Calu3 (cell line): ENCODE data around the gene MRGPRF. TPM values are rescaled to one million over a fixed set of nuclear protein-coding genes. Genes with fewer than 3 reads are reported as not detected.

Experiments
- BruUV-seq: library from RNA; stranded (reverse); fragments of 400-500 nt; replicated peaks from 2 replicates; lab custom pipeline; 2021; lab: Mats Ljungman, UMichigan
- CTCF ChIA-PET: fragments of 300-600 bp; sonication (Branson Sonifier 250); formaldehyde crosslinking; loops from one replicate; lab custom pipeline; 2022; ENCODE audit warnings: antibody characterized with exemption; lab: Charles Lee
- DNase-seq: peaks from one replicate; pipeline ENCODE4 v3.0.0; 2022
- H3K27ac Mint-ChIP-seq: one replicate; pipeline ENCODE4 v1.8.0; 2022; ENCODE audit warnings: mixed read lengths; ENCODE audit not compliant: unreplicated experiment
- H3K27me3 Mint-ChIP-seq: one replicate; pipeline ENCODE4 v1.8.0; 2022; ENCODE audit warnings: mixed read lengths; ENCODE audit not compliant: unreplicated experiment
- H3K36me3 Mint-ChIP-seq: one replicate; pipeline ENCODE4 v1.8.0; 2022; ENCODE audit warnings: mild to moderate bottlenecking, moderate library complexity, mixed read lengths; ENCODE audit not compliant: insufficient read depth, unreplicated experiment
- H3K4me1 Mint-ChIP-seq: one replicate; pipeline ENCODE4 v1.8.0; 2022; ENCODE audit warnings: mild to moderate bottlenecking, low read depth, mixed read lengths; ENCODE audit not compliant: unreplicated experiment
- H3K4me3 Mint-ChIP-seq: one replicate; pipeline ENCODE4 v1.8.0; 2022; ENCODE audit warnings: mild to moderate bottlenecking, low read depth, moderate library complexity, mixed read lengths; ENCODE audit not compliant: unreplicated experiment
- H3K9me3 Mint-ChIP-seq: one replicate; pipeline ENCODE4 v1.8.0; 2022; ENCODE audit warnings: low read depth, mixed read lengths; ENCODE audit not compliant: unreplicated experiment
- CTCF ChIP-seq: fragments of 200-600 bp; IDR thresholded peaks from one replicate; pipeline ENCODE4 v1.8.0; 2022; ENCODE audit warnings: antibody characterized with exemption; ENCODE audit not compliant: unreplicated experiment
- intact Hi-C: fragments of 100-400 bp; cut with micrococcal nuclease; formaldehyde crosslinking; loops from one replicate; pipeline ENCODE4 v1.10.0; 2022; ENCODE audit not compliant: unreplicated experiment
- total RNA-seq: library from RNA; stranded (reverse); gene quantifications from 2 replicates; pipeline ENCODE4 v1.2.3, GENCODE V29; 2022

The MRGPRF gene
- total RNA-seq, 1 experiment from 2014 or later: 0.14 TPM

GRCh38 chr11:69035150-69035945, 22.3 kb upstream of the MRGPRF start:
- no peak overlapping the region for H3K4me3 Mint-ChIP-seq
- peaks cover 47% of the 10 kb centered on the region for H3K27me3 Mint-ChIP-seq
- no peaks in the 10 kb centered on the region for H3K4me1 Mint-ChIP-seq
- BruUV-seq: no TSS peak
- no peak for TF ChIP-seq CTCF
- no peaks in the 10 kb centered on the region for H3K9me3 Mint-ChIP-seq
- DNase-seq: no peak
- no peaks in the 10 kb centered on the region for H3K36me3 Mint-ChIP-seq
- CTCF ChIA-PET: no interaction called here
- intact Hi-C loops: no loop called here
- H3K27ac Mint-ChIP-seq: no peak overlapping the region

DNA sequence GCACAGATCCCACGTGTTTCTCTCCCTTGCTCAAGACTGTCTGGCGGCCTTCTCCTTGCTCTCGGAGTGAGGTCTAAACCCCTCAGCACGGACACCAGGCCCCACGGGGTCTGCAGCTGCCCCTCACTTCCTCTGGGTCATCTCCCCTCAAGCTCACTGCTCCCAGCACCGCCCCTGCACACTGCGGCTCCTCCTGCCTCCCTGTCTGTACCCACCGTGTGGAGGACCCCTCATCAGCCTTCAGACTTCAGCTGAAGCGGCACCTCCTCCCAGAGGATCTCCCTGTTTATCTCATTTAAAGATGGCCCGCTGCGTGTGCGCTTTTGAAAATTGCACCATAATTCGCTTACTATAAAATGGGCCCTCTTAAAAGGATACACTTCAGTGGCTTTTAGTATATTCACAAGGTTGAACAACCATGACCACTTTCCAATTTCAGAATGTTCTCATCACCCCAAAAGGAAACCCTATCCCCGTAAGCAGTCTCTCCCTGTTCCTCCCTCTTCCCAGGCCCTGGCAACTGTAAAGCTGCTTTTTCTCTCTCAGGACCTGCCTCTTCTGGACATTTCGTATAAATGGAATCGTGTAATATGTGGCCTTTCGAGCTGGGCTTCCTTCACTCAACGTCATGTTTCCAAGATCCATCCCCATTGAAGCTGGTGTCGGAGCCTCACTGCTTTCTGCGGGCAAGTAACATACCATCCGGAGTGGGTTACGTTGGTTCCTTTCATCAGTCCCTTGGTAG, 21.2 kb upstream of the MRGPRF start:
- no peak for DNase-seq
- CTCF ChIA-PET: interaction anchor here (0.7 kb wide), 1 partner anchor 570 kb away, joined by 3 read pairs; no protein-coding TSS in a partner anchor
- H3K4me1 Mint-ChIP-seq: no peaks in the 10 kb centered on the region
- H3K36me3 Mint-ChIP-seq: no peaks in the 10 kb centered on the region
- no peak for TF ChIP-seq CTCF
- no peak overlapping the region for H3K27ac Mint-ChIP-seq
- intact Hi-C loops: no loop called here
- H3K9me3 Mint-ChIP-seq: no peaks in the 10 kb centered on the region
- peaks cover 56% of the 10 kb centered on the region for H3K27me3 Mint-ChIP-seq
- H3K4me3 Mint-ChIP-seq: no peak overlapping the region
- no TSS peak for BruUV-seq

DNA sequence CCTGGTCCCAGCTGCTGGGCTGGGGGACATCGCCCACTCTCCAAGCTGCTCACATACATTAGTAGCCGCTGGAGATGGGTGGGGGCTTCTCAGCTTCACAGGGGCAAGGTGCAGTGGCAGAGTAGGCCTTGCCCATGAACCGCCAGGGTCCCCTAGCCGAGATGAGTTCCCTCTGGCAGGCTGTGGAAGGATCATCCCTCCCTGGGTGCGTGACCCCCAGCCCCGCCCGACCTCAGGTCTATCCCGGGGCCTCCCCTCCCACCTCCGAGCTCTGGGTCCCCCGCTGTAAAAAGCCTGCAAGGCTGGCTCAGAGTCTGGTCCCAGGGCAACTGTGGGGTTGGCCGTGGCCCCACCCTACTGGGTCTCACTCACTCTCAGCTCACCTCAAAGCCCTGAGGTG, 20.4 kb upstream of the MRGPRF start:
- BruUV-seq: no TSS peak
- no peak for TF ChIP-seq CTCF
- Mint-ChIP-seq H3K27ac (no peak overlapping the region), H3K4me1 (no peaks in the 10 kb centered on the region), H3K27me3 (peaks cover 56% of the 10 kb centered on the region), H3K9me3 (no peaks in the 10 kb centered on the region), H3K36me3 (no peaks in the 10 kb centered on the region), H3K4me3 (no peak overlapping the region)
- intact Hi-C loops: no loop called here
- DNase-seq: no peak
- CTCF ChIA-PET: interaction anchor here (0.7 kb wide), 1 partner anchor 569 kb away, joined by 3 read pairs; no protein-coding TSS in a partner anchor

DNA sequence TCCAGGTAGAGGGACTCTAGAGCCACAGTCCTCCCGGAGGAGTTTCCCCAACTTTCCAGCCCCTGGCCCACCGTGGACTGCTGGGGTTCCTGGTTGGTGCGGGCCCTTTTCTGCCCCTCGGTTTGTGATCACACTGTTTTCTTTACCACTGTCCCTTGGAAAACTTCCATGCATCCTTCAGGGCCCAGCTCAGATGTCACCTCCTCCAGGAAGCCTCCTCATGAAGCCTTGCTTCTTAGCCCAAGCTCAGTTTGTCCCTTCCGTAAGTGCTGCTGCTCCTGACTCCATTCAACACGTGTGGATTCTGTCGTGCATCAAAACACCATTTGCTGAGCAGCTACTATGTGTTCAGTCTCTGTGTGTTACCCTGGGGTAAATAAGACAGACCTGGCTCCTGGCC, 19.8 kb upstream of the MRGPRF start:
- peaks cover 56% of the 10 kb centered on the region for H3K27me3 Mint-ChIP-seq
- no peak overlapping the region for H3K4me3 Mint-ChIP-seq
- BruUV-seq: no TSS peak
- no peak for DNase-seq
- intact Hi-C loops: no loop called here
- no peaks in the 10 kb centered on the region for H3K4me1 Mint-ChIP-seq
- no peak for TF ChIP-seq CTCF
- H3K9me3 Mint-ChIP-seq: no peaks in the 10 kb centered on the region
- H3K27ac Mint-ChIP-seq: no peak overlapping the region
- CTCF ChIA-PET: no interaction called here
- H3K36me3 Mint-ChIP-seq: no peaks in the 10 kb centered on the region
